ENCODE results near the gene DOCK1.

DOCK1 gene

DNA sequence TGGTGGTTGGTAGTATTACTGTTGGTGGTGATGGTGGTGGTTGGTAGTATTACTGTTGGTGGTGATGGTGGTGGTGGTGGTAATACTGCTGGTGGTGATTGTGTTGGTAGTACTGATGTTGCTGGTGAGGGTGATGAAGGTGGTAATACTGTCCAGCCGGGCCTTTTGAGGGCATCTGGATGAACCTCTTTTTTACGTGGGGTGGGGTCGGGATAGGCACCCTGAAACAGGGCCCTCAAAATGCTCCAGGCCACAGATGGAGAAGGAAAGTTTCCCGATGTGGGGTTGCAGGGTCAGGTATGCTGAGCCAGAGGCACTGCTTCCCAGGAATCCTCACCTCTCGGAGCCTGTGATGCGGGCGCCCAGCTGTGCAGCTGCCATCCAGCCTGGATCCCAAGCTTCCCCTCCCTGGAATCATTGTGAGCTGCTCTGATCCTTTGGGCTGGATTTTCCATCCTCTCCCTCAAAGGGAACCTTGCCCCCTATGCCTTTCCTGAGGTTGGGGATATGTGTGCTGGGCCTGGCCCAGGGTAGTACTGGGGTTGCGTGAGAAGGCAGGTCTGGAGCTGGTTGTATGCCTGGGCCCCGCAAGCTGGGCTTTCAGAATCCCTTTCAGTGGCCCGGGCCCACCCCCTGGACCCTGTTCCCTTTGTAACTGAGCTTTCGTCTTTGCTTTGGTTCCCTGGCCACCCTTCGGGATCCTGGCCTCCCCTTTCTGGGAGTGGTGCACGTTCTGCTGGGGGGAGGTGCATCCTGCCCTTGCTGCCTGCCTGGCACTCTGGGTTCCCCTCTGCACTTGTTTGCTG is 43.3 kb downstream of the DOCK1 start:
- no peak overlapping the region for H3K27ac ChIP-seq
- TF ChIP-seq CTCF (conservative IDR thresholded peaks at IDR 0.05) (no peak), ZFX (IDR thresholded peaks at IDR 0.05) (no peak)

DNA sequence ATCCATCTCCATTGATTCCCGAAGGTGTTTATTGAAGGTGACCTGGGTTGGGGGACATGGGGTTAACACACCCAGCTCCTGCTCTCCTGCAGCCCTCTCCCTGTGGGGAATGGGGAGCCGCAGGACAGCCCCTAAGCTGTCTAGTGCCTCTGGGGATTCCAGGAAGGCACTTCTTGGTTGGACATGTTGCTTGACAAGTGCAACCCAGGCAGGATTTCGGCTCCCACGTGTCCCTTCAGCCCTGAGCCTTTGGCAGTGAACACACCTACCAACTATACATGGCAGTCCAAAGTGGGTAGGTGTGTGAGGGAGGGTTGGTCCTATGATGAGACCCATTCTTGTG is 43.9 kb downstream of the DOCK1 start:
- no peak overlapping the region for H3K27ac ChIP-seq
- TF ChIP-seq CTCF (conservative IDR thresholded peaks at IDR 0.05) (no peak), ZFX (IDR thresholded peaks at IDR 0.05) (no peak)

GRCh38 chr10:126950401-126951105 is 45.3 kb downstream of the DOCK1 start:
- no peak for TF ChIP-seq CTCF (conservative IDR thresholded peaks at IDR 0.05)
- no peak for TF ChIP-seq ZFX (IDR thresholded peaks at IDR 0.05)
- no peak overlapping the region for H3K27ac ChIP-seq

GRCh38 chr10:126953886-126954285 is 48.7 kb downstream of the DOCK1 start:
- TF ChIP-seq ZFX (IDR thresholded peaks at IDR 0.05) (no peak), CTCF (conservative IDR thresholded peaks at IDR 0.05) (no peak)
- no peak overlapping the region for H3K27ac ChIP-seq

GRCh38 chr10:126955396-126955795 is 50.2 kb downstream of the DOCK1 start:
- H3K27ac ChIP-seq, result no peak overlapping the region
- no peak for TF ChIP-seq ZFX (IDR thresholded peaks at IDR 0.05)
- TF ChIP-seq CTCF (conservative IDR thresholded peaks at IDR 0.05), result no peak

DNA sequence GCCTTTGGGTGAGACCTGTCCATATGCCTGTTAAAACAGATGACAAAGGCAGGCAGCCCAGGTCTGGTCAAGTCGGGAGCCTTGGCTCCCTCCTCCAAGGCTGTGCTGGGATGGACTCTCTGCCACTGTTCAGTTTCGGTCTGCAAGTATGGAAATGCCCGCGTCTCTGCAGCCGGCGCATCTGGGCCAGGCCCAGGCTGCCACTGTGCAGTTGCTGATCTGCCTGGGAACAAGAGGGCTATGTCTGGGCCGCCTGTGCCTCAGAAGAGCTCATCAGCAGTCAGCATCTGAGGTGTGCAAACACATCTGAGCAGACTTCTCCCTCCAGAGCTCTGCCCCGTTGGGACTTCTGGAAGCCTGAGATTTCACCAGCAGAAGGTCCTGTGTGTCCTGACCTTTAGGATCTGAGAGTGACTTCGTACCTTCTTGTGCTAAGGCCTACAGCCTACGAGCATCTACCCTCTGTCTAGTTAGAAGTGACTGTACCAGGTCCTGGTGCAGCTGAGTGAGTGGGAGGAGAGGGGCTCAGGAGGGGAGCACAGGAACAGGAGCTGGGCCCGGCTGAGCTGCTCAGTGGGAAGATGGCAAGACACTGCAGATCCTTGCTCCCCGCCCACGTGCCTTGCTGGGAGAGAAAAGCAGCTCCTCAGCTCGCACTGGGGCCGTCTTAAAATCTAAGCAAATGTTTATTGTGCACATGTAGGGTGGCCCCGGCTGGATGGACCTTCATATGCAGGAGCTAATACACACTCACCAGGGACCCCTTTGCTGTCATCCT is 50.9 kb downstream of the DOCK1 start:
- TF ChIP-seq CTCF (conservative IDR thresholded peaks at IDR 0.05), result no peak
- TF ChIP-seq ZFX (IDR thresholded peaks at IDR 0.05), result no peak
- no peak overlapping the region for H3K27ac ChIP-seq

DNA sequence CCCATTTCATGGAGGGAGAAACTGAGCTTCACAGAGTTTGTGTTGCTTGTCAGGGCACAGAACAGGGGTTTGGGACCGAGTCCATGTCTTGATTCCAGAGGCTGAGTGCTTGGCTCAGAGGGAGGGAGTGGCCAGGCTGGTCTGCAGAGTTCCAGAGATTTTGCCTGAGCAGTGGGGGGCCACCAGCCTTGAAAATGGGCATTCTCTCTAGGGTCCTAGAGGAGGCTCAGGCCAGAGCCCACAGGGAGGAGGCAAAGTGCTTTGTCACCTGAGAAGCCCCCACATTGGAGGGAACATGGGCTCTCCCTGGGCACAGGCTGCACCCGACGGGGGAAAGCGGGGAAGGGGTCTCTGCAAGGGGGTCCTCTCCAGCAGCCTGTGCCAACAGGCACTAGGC is 51.5 kb downstream of the DOCK1 start:
- TF ChIP-seq CTCF (conservative IDR thresholded peaks at IDR 0.05) (no peak), ZFX (IDR thresholded peaks at IDR 0.05) (no peak)
- no peak overlapping the region for H3K27ac ChIP-seq

All from C4-2B (cell line).